ENCODE results near the gene TMEM132C. TPM values are rescaled to one million over a fixed set of nuclear protein-coding genes. Genes with fewer than 3 reads are reported as not detected.

Gene TMEM132C
- total RNA-seq, 1 donor from 2014 or later, result 3.9 TPM

GRCh38 chr12:128337071-128337345, 70.0 kb downstream of the TMEM132C start:
- peak overlapping the region; percentile 25 for H3K4me3 ChIP-seq
- DNase-seq (ENCODE audit: low spot score), result no peak
- peak overlapping the region; percentile 71 for H3K4me2 ChIP-seq
- peaks cover 43% of the 10 kb centered on the region for H3K4me1 ChIP-seq
- peaks cover 5% of the 10 kb centered on the region for H4K20me1 ChIP-seq (ENCODE audit: low read depth)
- peak overlapping the region; percentile 80 for H3K27ac ChIP-seq
- TF ChIP-seq EZH2 (IDR thresholded peaks at IDR 0.05) (no peak), CTCF (IDR thresholded peaks at IDR 0.05) (no peak), EZH2phosphoT487 (IDR thresholded peaks at IDR 0.05) (no peak)
- Mint-ChIP-seq H3K27me3 (ENCODE audit: insufficient read depth, low read depth) (peaks cover 3% of the 10 kb centered on the region), H3K4me3 (peak overlapping the region; percentile 81), H3K36me3 (peaks cover 15% of the 10 kb centered on the region), H3K27ac (peak overlapping the region; percentile 99), H3K9me3 (peaks cover 13% of the 10 kb centered on the region), H3K4me1 (peaks cover 66% of the 10 kb centered on the region)
- no peaks in the 10 kb centered on the region for H3K36me3 ChIP-seq
- H2AFZ ChIP-seq (replicated peaks), result no peak overlapping the region
- peaks cover 43% of the 10 kb centered on the region for H3F3A ChIP-seq (ENCODE audit: low read depth)
- H3K27me3 ChIP-seq, result no peaks in the 10 kb centered on the region
- H3K9ac ChIP-seq, result no peak overlapping the region
- H3K79me2 ChIP-seq (ENCODE audit: low read depth), result no peaks in the 10 kb centered on the region
- H3K9me3 ChIP-seq (ENCODE audit: low read depth), result no peaks in the 10 kb centered on the region

GRCh38 chr12:128337431-128338170, 70.6 kb downstream of the TMEM132C start:
- Histone ChIP-seq H3K4me3 (peak overlapping the region; percentile 25), H3K4me2 (peak overlapping the region; percentile 71), H3K4me1 (peaks cover 44% of the 10 kb centered on the region), H3K27ac (peak overlapping the region; percentile 80), H3F3A (ENCODE audit: low read depth) (peaks cover 43% of the 10 kb centered on the region), H3K79me2 (ENCODE audit: low read depth) (no peaks in the 10 kb centered on the region), H4K20me1 (ENCODE audit: low read depth) (peaks cover 5% of the 10 kb centered on the region), H3K36me3 (no peaks in the 10 kb centered on the region), H3K9ac (no peak overlapping the region), H3K9me3 (ENCODE audit: low read depth) (no peaks in the 10 kb centered on the region), H2AFZ (replicated peaks) (no peak overlapping the region), H3K27me3 (no peaks in the 10 kb centered on the region)
- Mint-ChIP-seq H3K36me3 (peaks cover 20% of the 10 kb centered on the region), H3K9me3 (peaks cover 13% of the 10 kb centered on the region), H3K27ac (peak overlapping the region; percentile 99), H3K4me3 (peak overlapping the region; percentile 81), H3K4me1 (peaks cover 72% of the 10 kb centered on the region), H3K27me3 (ENCODE audit: insufficient read depth, low read depth) (peaks cover 5% of the 10 kb centered on the region)
- DNase-seq (ENCODE audit: low spot score), result peak; percentile 65
- TF ChIP-seq CTCF (IDR thresholded peaks at IDR 0.05) (no peak), EZH2phosphoT487 (IDR thresholded peaks at IDR 0.05) (no peak), EZH2 (IDR thresholded peaks at IDR 0.05) (no peak)

GRCh38 chr12:128338386-128339125, 71.6 kb downstream of the TMEM132C start:
- H3F3A ChIP-seq (ENCODE audit: low read depth), result peaks cover 43% of the 10 kb centered on the region
- no peaks in the 10 kb centered on the region for H3K27me3 ChIP-seq
- H3K4me3 ChIP-seq, result peak overlapping the region; percentile 25
- H3K27ac Mint-ChIP-seq, result peak overlapping the region; percentile 99
- H2AFZ ChIP-seq (replicated peaks), result no peak overlapping the region
- H3K27me3 Mint-ChIP-seq (ENCODE audit: insufficient read depth, low read depth), result peaks cover 5% of the 10 kb centered on the region
- H3K9me3 ChIP-seq (ENCODE audit: low read depth), result no peaks in the 10 kb centered on the region
- H3K4me2 ChIP-seq, result peak overlapping the region; percentile 71
- peak overlapping the region; percentile 81 for H3K4me3 Mint-ChIP-seq
- peak; percentile 84 for DNase-seq (ENCODE audit: low spot score)
- H3K27ac ChIP-seq, result peak overlapping the region; percentile 80
- peaks cover 25% of the 10 kb centered on the region for H3K36me3 Mint-ChIP-seq
- H4K20me1 ChIP-seq (ENCODE audit: low read depth), result peaks cover 5% of the 10 kb centered on the region
- TF ChIP-seq EZH2 (IDR thresholded peaks at IDR 0.05) (no peak), CTCF (IDR thresholded peaks at IDR 0.05) (no peak), EZH2phosphoT487 (IDR thresholded peaks at IDR 0.05) (no peak)
- H3K4me1 ChIP-seq, result peaks cover 47% of the 10 kb centered on the region
- H3K9ac ChIP-seq, result no peak overlapping the region
- peaks cover 78% of the 10 kb centered on the region for H3K4me1 Mint-ChIP-seq
- H3K79me2 ChIP-seq (ENCODE audit: low read depth), result no peaks in the 10 kb centered on the region
- peaks cover 18% of the 10 kb centered on the region for H3K9me3 Mint-ChIP-seq
- H3K36me3 ChIP-seq, result no peaks in the 10 kb centered on the region
